HEK293 (cell line): ENCODE data around the gene SAMD13.

Experiments used
- CTCF ChIP-seq: fragments of 450-650 bp; formaldehyde crosslinking; IDR thresholded peaks from 2 replicates; pipeline ENCODE4 v1.5.1; 2016; ENCODE audit warnings: missing biosample characterization, missing genetic modification characterization
- GLI4 ChIP-seq: fragments of 450-650 bp; formaldehyde crosslinking; IDR thresholded peaks from 2 replicates; pipeline ENCODE4 v1.5.1; 2016; ENCODE audit warnings: missing biosample characterization, missing genetic modification characterization
- PRDM4 ChIP-seq: fragments of 450-650 bp; formaldehyde crosslinking; IDR thresholded peaks from 2 replicates; pipeline ENCODE4 v1.5.1; 2017; ENCODE audit warnings: missing biosample characterization, missing genetic modification characterization
- TCF7L2 ChIP-seq: IDR thresholded peaks from 2 replicates; pipeline ENCODE4 v1.6.1; 2011; ENCODE audit warnings: low read depth, mild to moderate bottlenecking, inconsistent platforms, low read length, moderate library complexity, borderline replicate concordance
- ZBTB11 ChIP-seq: fragments of 450-650 bp; formaldehyde crosslinking; conservative IDR thresholded peaks from 2 replicates; pipeline ENCODE4 v1.5.1; 2016; ENCODE audit warnings: low read depth, missing biosample characterization, missing genetic modification characterization
- ZNF274 ChIP-seq, 2 experiments: fragments of 200-500 bp in 1 of 2; fragments of 450-650 bp in 1 of 2; sonication (Bioruptor generic) in 1 of 2; formaldehyde crosslinking in 1 of 2; IDR thresholded peaks; 2 replicates each; pipeline versions ENCODE4 v1.5.1 to v1.6.1; 2014 to 2016; ENCODE audit warnings: borderline replicate concordance in 1 of 2, inconsistent platforms in 1 of 2, low read length in 1 of 2, missing biosample characterization in 1 of 2, missing genetic modification characterization in 1 of 2
- ZNF280D ChIP-seq: fragments of 450-650 bp; formaldehyde crosslinking; IDR thresholded peaks from 2 replicates; pipeline ENCODE4 v1.5.1; 2016; ENCODE audit warnings: missing biosample characterization, missing genetic modification characterization
- ZNF623 ChIP-seq: fragments of 450-650 bp; formaldehyde crosslinking; IDR thresholded peaks from 2 replicates; pipeline ENCODE4 v1.5.1; 2016; ENCODE audit warnings: missing biosample characterization, missing genetic modification characterization
- ZNF747 ChIP-seq: fragments of 450-650 bp; formaldehyde crosslinking; IDR thresholded peaks from 2 replicates; pipeline ENCODE4 v1.5.1; 2016; ENCODE audit warnings: missing biosample characterization, missing genetic modification characterization
- TF ChIP-seq, protein P1 (sequence below): fragments of 450-650 bp; formaldehyde crosslinking; IDR thresholded peaks from 2 replicates; pipeline ENCODE4 v1.5.1; 2016; ENCODE audit warnings: missing biosample characterization, missing genetic modification characterization

DNA sequence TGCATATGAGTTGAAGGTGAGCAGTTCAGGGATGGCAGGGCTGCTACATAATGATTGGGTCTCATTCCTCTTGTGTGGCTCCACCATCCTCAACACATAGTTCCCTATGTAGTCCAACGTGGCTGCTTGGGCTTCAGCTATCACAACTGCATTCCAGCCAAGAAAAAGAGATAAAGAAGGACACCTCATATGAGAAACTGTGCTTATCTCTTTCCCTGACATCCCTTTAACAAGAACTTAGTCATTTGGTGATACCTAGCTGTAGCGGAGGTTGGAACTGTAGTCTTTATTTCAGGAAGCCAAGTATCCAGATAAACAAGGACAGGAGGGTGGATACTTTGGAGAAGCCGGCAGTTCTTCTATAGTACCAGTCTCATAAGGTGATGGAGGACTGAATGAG lies 54.0 kb downstream of the SAMD13 start:
- TF ChIP-seq GLI4 (tag by site-specific recombination) (no peak), ZNF274 (IDR thresholded peaks at IDR 0.05; ENCODE audit: low read length) (no peak), ZNF274 (tag by site-specific recombination; IDR thresholded peaks at IDR 0.05; ENCODE audit: borderline replicate concordance) (no peak), ZNF747 (tag by site-specific recombination) (no peak), CTCF (tag by site-specific recombination) (no peak), ZNF280D (no peak), TCF7L2 (no peak), ZBTB11 (tag by site-specific recombination) (no peak), PRDM4 (tag by site-specific recombination) (no peak), ZNF623 (no peak)
- TF ChIP-seq, protein P1, sequence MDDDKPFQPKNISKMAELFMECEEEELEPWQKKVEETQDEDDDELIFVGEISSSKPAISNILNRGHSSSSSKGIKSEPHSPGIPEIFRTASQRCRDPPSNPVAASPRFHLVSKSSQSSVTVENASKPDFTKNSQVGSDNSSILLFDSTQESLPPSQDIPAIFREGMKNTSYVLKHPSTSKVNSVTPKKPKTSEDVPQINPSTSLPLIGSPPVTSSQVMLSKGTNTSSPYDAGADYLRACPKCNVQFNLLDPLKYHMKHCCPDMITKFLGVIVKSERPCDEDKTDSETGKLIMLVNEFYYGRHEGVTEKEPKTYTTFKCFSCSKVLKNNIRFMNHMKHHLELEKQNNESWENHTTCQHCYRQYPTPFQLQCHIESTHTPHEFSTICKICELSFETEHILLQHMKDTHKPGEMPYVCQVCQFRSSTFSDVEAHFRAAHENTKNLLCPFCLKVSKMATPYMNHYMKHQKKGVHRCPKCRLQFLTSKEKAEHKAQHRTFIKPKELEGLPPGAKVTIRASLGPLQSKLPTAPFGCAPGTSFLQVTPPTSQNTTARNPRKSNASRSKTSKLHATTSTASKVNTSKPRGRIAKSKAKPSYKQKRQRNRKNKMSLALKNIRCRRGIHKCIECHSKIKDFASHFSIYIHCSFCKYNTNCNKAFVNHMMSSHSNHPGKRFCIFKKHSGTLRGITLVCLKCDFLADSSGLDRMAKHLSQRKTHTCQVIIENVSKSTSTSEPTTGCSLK (tag by site-specific recombination), result no peak
